Measurements from ENCODE around the gene CFAP299.
"Not testable (repeated sequence)": the region's sequence is repeated elsewhere in the genome, so short reads cannot be mapped to it uniquely, and the experiment has no call there.

CFAP299 gene

GRCh38 chr4:80393246-80393969 is 57.9 kb downstream of the CFAP299 start:
- peak; percentile 31 to 32 for DNase-seq

DNA sequence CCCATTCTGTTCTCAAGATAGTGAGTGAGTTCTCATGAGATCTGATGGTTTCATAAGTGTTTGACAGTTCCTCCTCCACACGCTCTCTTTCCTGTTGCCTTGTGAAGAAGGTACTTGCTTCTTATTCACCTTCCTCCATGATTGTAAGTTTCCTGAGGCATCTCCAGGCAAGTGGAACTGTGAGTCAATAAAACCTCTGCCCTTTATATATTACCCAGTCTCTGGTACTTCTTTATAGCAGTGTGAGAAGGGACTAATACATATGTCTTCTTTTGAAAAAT is 58.4 kb downstream of the CFAP299 start:
- DNase-seq, result no peak

DNA sequence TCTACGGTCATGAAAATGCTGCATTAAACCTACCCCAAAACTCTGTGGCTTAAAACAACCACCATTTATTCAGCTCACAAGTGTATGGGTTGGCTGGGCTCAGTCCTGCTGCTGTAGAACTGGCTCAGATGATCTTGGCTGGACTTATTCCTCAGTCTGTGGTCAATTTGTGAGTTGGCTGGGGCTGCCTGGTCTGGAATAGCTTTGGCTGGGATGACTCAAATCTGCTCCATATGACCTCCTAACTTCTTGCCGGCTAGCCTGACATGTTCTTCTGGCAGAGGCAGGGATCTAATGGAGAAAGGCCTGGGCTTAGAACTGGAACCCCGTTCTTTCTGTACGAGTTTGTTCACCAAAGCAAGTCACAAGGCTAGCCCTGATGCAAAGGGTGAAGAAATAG is 71.7 kb downstream of the CFAP299 start:
- no peak for DNase-seq

DNA sequence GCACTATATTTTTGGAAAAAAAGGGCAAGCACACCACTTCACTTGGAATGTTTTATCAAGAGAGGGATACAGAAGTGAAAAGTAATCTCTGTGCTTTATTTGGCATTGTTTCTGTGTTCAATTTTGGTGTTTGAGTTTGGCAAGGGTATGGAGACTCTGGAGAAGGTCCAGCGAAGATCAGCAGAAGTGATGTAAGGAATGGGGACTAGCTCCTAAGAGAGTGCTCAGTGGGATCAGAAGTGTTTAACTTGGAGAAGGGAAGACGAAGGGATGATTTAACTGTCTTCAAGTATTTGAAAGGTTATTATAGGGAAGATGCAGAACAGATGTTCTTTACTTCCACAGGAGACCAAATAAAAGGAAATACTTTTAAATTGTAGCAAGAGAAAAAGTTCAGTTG is 74.3 kb downstream of the CFAP299 start:
- DNase-seq, result no peak

DNA sequence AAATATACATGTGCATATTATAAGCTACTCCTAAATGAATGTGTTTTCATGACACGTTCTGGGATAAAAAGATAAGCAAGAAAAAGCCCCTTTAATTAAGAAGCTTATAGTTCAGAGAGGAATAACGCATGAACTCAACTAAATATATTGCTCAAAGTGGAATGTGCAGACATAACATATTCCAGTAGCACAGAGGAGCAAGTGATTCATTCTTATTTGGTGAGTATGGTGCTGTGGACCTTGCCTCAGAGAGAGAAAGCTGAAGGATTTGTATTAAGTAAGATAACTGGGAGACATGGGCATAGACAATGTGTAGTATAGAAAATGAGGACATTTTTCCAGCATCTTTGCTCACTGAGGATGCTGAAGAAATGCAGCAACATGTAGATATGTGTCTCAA is 76.8 kb downstream of the CFAP299 start:
- DNase-seq, result no peak

- no peak for DNase-seq
Measured at GRCh38 chr4:80413086-80413485, 77.6 kb downstream of the CFAP299 start.

- no peak for DNase-seq
Measured at GRCh38 chr4:80417019-80417418, 81.5 kb downstream of the CFAP299 start.

- no peak for DNase-seq
Measured at GRCh38 chr4:80419946-80420345, 84.4 kb downstream of the CFAP299 start.

GRCh38 chr4:80420638-80421037 is 85.1 kb downstream of the CFAP299 start:
- DNase-seq, result no peak

GRCh38 chr4:80422727-80423404 is 87.3 kb downstream of the CFAP299 start:
- no peak for DNase-seq

DNA sequence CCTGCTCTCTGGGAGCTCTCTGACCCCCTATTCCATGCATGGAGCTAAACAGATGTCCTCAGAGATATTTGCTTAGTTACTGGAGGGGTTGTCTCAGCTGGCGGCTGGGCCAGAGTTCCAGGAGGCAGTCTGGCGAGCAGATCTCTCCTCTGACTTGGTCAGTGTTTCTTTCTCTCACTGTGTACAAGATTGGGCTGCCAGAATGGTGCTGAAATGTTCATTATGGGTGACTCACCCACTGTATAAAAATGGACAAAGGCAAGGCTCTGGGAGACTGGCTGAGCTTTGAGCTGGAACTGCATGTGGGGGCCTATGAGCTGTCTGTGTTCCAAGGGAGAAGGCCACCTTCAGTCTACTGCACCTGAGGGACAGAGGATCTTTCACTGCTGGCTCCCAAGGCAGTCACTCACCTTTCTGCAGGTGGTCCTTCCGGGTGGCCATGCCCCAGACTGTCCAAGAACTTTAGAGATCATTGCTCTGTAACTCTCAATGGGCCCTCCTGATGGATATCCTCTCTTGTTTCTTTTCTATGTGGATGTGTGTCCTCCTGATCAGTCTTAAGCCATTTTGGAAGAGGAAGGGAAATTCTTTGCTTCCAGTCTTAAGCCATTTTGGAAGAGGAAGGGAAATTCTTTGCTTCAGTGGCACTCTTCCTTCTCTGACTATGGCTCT is 88.2 kb downstream of the CFAP299 start:
- no peak for DNase-seq

GRCh38 chr4:80424225-80424581 is 88.7 kb downstream of the CFAP299 start:
- no peak for DNase-seq

GRCh38 chr4:80425124-80426100 is 89.9 kb downstream of the CFAP299 start:
- no peak for DNase-seq

- no peak for DNase-seq
Measured at GRCh38 chr4:80431203-80431965, 95.9 kb downstream of the CFAP299 start.

- no peak for DNase-seq
Measured at GRCh38 chr4:80434238-80434637, 98.7 kb downstream of the CFAP299 start.

GRCh38 chr4:80438016-80438415 is 102.5 kb downstream of the CFAP299 start:
- no peak for DNase-seq

- not testable (repeated sequence) for DNase-seq
Measured at GRCh38 chr4:80439294-80440061, 103.9 kb downstream of the CFAP299 start.

- no peak for DNase-seq
Measured at GRCh38 chr4:80446248-80446647, 110.7 kb downstream of the CFAP299 start.

DNA sequence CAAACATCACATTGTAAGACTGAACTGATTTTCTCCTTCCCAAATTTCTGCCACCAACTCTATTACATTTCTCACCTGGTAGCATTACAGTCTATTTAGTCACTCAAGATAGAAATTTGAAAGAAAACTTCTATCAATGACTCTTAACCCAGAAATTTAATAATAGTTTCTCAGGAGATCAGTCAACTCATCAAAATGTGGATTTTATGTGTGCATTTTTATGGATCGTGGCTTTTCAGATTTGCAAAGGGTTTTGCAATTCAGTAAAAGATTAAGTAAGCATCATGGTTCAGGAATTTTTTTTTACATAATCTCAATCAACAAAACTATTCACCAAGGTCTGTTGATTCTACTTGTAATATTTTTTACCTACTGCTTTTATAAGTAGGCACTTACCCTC is 111.1 kb downstream of the CFAP299 start:
- no peak for DNase-seq

DNA sequence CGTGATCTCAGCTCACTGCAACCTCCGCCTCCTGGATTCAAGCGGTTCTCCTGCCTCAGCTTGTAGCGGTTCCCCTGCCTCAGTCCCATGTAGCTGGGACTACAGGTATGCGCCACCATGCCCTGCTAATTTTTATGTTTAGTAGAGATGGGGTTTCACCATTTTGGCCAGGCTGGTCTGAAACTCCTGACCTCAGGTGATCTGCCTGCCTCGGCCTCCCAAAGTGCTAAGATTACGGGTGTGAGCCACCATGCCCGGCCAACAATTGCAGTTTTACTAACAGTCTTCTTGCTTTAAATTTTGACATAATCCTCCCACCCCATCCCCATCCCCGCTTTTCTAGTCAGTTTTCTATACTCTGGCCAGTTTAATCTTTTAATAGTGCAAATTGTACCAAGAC is 112.0 kb downstream of the CFAP299 start:
- no peak for DNase-seq

- no peak for DNase-seq
Measured at GRCh38 chr4:80448056-80448455, 112.5 kb downstream of the CFAP299 start.

GRCh38 chr4:80452055-80452454 is 116.5 kb downstream of the CFAP299 start:
- no peak for DNase-seq

All from activated T-cell treated with anti-CD3 and anti-CD28 coated beads, Interleukin-2, amount 50 U/mL, for 48 hours (primary cell).